GM23338 (cell line): ENCODE data around the gene NAA25. TPM values are rescaled to one million over a fixed set of nuclear protein-coding genes. Genes with fewer than 3 reads are reported as not detected.
A peak's percentile ranks its signal among the peaks of the same experiment; 100 is the strongest.

Source experiments
- ATAC-seq: fragments of 200-7000 bp; cut with Tn5 transposase; 3 replicates; pipeline ENCODE4 v1.9.1; 2020
- DNase-seq: peaks from one replicate; pipeline ENCODE4 v3.0.0-alpha.2; 2015; ENCODE audit warnings: low spot score
- H2AFZ ChIP-seq: fragments of 200-600 bp; sonication (generic); 2 replicates; pipeline ENCODE4 v1.8.0; 2016; ENCODE audit warnings: antibody characterized with exemption, mild to moderate bottlenecking, moderate library complexity
- H3F3A ChIP-seq: fragments of 200-600 bp; sonication (generic); replicated peaks from 2 replicates; pipeline ENCODE4 v1.8.0; 2017; ENCODE audit warnings: antibody characterized with exemption, mixed run types, low read depth
- H3K27ac ChIP-seq: fragments of 200-600 bp; sonication (generic); 2 replicates; pipeline ENCODE4 v1.6.1; 2016; ENCODE audit warnings: low read depth
- H3K27me3 ChIP-seq: fragments of 200-600 bp; sonication (generic); 2 replicates; pipeline ENCODE4 v1.8.0; 2016; ENCODE audit warnings: mild to moderate bottlenecking, mixed run types, moderate library complexity; ENCODE audit not compliant: insufficient read depth
- H3K36me3 ChIP-seq: fragments of 200-600 bp; sonication (generic); 2 replicates; pipeline ENCODE4 v1.8.0; 2016; ENCODE audit warnings: mild to moderate bottlenecking; ENCODE audit not compliant: insufficient read depth
- H3K4me1 ChIP-seq: fragments of 200-600 bp; sonication (generic); 2 replicates; pipeline ENCODE4 v1.8.0; 2016; ENCODE audit warnings: mild to moderate bottlenecking, moderate library complexity; ENCODE audit not compliant: insufficient read depth
- H3K4me2 ChIP-seq: fragments of 200-600 bp; sonication (generic); 2 replicates; pipeline ENCODE4 v1.7.1; 2017; ENCODE audit warnings: mixed run types
- H3K4me3 ChIP-seq: fragments of 200-600 bp; sonication (generic); 2 replicates; pipeline ENCODE4 v1.6.1; 2016; ENCODE audit warnings: mixed run types
- H3K79me2 ChIP-seq: fragments of 200-600 bp; sonication (generic); replicated peaks from 2 replicates; pipeline ENCODE4 v1.8.0; 2017; ENCODE audit warnings: mild to moderate bottlenecking; ENCODE audit not compliant: insufficient read depth
- H3K9me2 ChIP-seq: fragments of 200-600 bp; sonication (generic); 2 replicates; pipeline ENCODE4 v1.8.0; 2017; ENCODE audit not compliant: insufficient read depth
- H4K20me1 ChIP-seq: fragments of 200-600 bp; sonication (generic); replicated peaks from 2 replicates; pipeline ENCODE4 v1.8.0; 2017; ENCODE audit warnings: mild to moderate bottlenecking; ENCODE audit not compliant: insufficient read depth
- H3K27ac Mint-ChIP-seq: 2 replicates; pipeline ENCODE4 v1.8.0; 2020; ENCODE audit warnings: inconsistent platforms, mild to moderate bottlenecking, moderate library complexity, mixed read lengths
- H3K27me3 Mint-ChIP-seq: 3 replicates; pipeline ENCODE4 v1.8.0; 2022; ENCODE audit warnings: low read depth, mild to moderate bottlenecking, moderate library complexity, mixed read lengths, inconsistent platforms; ENCODE audit not compliant: insufficient read depth, poor library complexity
- H3K36me3 Mint-ChIP-seq: 3 replicates; pipeline ENCODE4 v1.8.0; 2021; ENCODE audit warnings: low read depth, mild to moderate bottlenecking, inconsistent platforms, moderate library complexity, mixed read lengths
- H3K4me1 Mint-ChIP-seq: 3 replicates; pipeline ENCODE4 v1.8.0; 2020; ENCODE audit warnings: mild to moderate bottlenecking, inconsistent platforms, mixed read lengths
- H3K4me3 Mint-ChIP-seq: 3 replicates; pipeline ENCODE4 v1.8.0; 2021; ENCODE audit warnings: moderate library complexity, mild to moderate bottlenecking, inconsistent platforms, mixed read lengths
- H3K9me3 Mint-ChIP-seq: 3 replicates; pipeline ENCODE4 v1.8.0; 2020; ENCODE audit warnings: moderate library complexity, mild to moderate bottlenecking, inconsistent platforms, mixed read lengths
- CREB1 ChIP-seq: fragments of 250-450 bp; sonication (Bioruptor Pico); IDR thresholded peaks from 2 replicates; pipeline ENCODE4 v1.5.0; 2020; ENCODE audit warnings: low read depth, mild to moderate bottlenecking, moderate library complexity
- CTCF ChIP-seq, 2 experiments: fragments of 200-600 bp in 1 of 2; sonication (generic) in 1 of 2; conservative IDR thresholded peaks; 2 replicates each; pipeline versions ENCODE4 v1.5.1 to v1.6.1; 2016 to 2017; ENCODE audit warnings: antibody characterized with exemption in 2 of 2, low read depth in 2 of 2, mild to moderate bottlenecking in 2 of 2, moderate library complexity in 1 of 2
- ETS1 ChIP-seq: IDR thresholded peaks from 2 replicates; pipeline ENCODE4 v1.6.1; 2016; ENCODE audit warnings: antibody characterized with exemption
- EZH2 ChIP-seq: fragments of 200-600 bp; sonication (generic); IDR thresholded peaks from one replicate; pipeline ENCODE4 v1.8.0; 2017; ENCODE audit warnings: antibody characterized with exemption, mild to moderate bottlenecking, low read depth; ENCODE audit not compliant: unreplicated experiment
- EZH2phosphoT487 ChIP-seq: fragments of 200-600 bp; sonication (generic); IDR thresholded peaks from one replicate; pipeline ENCODE4 v1.8.1; 2018; ENCODE audit warnings: antibody characterized with exemption; ENCODE audit not compliant: unreplicated experiment
- POLR2AphosphoS5 ChIP-seq: IDR thresholded peaks from 2 replicates; pipeline ENCODE4 v1.6.1; 2016; ENCODE audit warnings: antibody characterized with exemption, low read depth
- REST ChIP-seq: IDR thresholded peaks from one replicate; pipeline ENCODE4 v1.6.1; 2018; ENCODE audit warnings: antibody characterized with exemption; ENCODE audit not compliant: unreplicated experiment
- STAT1 ChIP-seq: IDR thresholded peaks from one replicate; pipeline ENCODE4 v1.6.1; 2016; ENCODE audit warnings: antibody characterized with exemption; ENCODE audit not compliant: unreplicated experiment
- ZNF114 ChIP-seq: fragments of 250-450 bp; sonication (Bioruptor Pico); IDR thresholded peaks from 2 replicates; pipeline ENCODE4 v1.5.0; 2020; ENCODE audit warnings: mild to moderate bottlenecking, moderate library complexity
- ZNF331 ChIP-seq: fragments of 250-450 bp; sonication (Bioruptor Pico); IDR thresholded peaks from 2 replicates; pipeline ENCODE4 v1.5.0; 2020; ENCODE audit warnings: low read depth, mild to moderate bottlenecking, moderate library complexity
- polyA plus RNA-seq: library from polyadenylated mRNA; unstranded; fragments of >200 nt; fragmentation: Nextera tagmentation; extraction: Ambion mirVana; gene quantifications from 2 replicates; pipeline ENCODE4 v1.2.1, GENCODE V29; 2016
- total RNA-seq: library from RNA; depleted of rRNA; stranded (reverse); fragments of >200 nt; shearing (Covaris generic); gene quantifications from 2 replicates; pipeline ENCODE4 v1.2.3, GENCODE V29; 2014

Gene NAA25
- total and polyA plus RNA-seq, 2 experiments from 2014 or later, result 49.0 to 55.1 TPM

- H3K79me2 ChIP-seq, result peaks cover 58% of the 10 kb centered on the region
- H3F3A ChIP-seq, result peaks cover 10% of the 10 kb centered on the region; the same call in 1 of the 2 replicates
- H2AFZ ChIP-seq, result peak within 1 kb of the TSS; percentile 97
- H3K9me3 Mint-ChIP-seq, result peaks cover 7% of the 10 kb centered on the region
- H3K4me2 ChIP-seq, result peak within 1 kb of the TSS; percentile 99
- peaks cover 28% of the 10 kb centered on the region for H3K4me1 Mint-ChIP-seq
- H3K9me2 ChIP-seq, result 0 out of 2 replicates have a peak, but pooled peaks cover 5% of the 10 kb centered on the region
- H3K4me3 Mint-ChIP-seq, result peak within 1 kb of the TSS; percentile 97
- H3K27ac ChIP-seq, result peak within 1 kb of the TSS; percentile 99
- H3K36me3 ChIP-seq, result peaks cover 15% of the 10 kb centered on the region
- TF ChIP-seq ZNF331 (CRISPR knock-in tag), result no peak
- peak; percentile 33; the same call in 1 of the 2 replicates for TF ChIP-seq ETS1
- no peak for TF ChIP-seq EZH2
- no peak for TF ChIP-seq STAT1
- TF ChIP-seq CREB1 (CRISPR knock-in tag), result peak; percentile 74
- no peak for TF ChIP-seq EZH2phosphoT487
- TF ChIP-seq CTCF (conservative IDR thresholded peaks at IDR 0.05; ENCODE audit: low read depth in 2 of 2), result peak; percentile 27 to 36; a peak in 3 of 4 replicates
- peak; percentile 98 for TF ChIP-seq POLR2AphosphoS5
- no peak for TF ChIP-seq ZNF114 (CRISPR knock-in tag)
- peak; percentile 19 for TF ChIP-seq REST
- H4K20me1 ChIP-seq, result peaks cover 28% of the 10 kb centered on the region
- peak; percentile 99 for DNase-seq
- peak within 1 kb of the TSS; percentile 100 for H3K4me3 ChIP-seq
- peak; percentile 76 for ATAC-seq
- H3K4me1 ChIP-seq, result peaks cover 19% of the 10 kb centered on the region; the same call in 1 of the 2 replicates
- peak within 1 kb of the TSS; percentile 99 for H3K27ac Mint-ChIP-seq
- H3K36me3 Mint-ChIP-seq, result peaks cover 40% of the 10 kb centered on the region
- H3K27me3 Mint-ChIP-seq, result peaks cover 16% of the 10 kb centered on the region
- H3K27me3 ChIP-seq, result no peaks in the 10 kb centered on the region
These were observed 95.6 kb downstream of the NAA25 start, which contains the start of the genes ERP29 and TMEM116 for GRCh38 chr12:112012775-112013600. ERP29 (plus strand) TSS chr12:112013426; CDS start chr12:112013466, 40 bp downstream. TMEM116 (minus strand) TSS chr12:112013165; CDS start chr12:112005270, 7,895 bp downstream.
